HFF-Myc (cell line): ENCODE data around the gene PTGR3.

Experiments
- DNase-seq: peaks from one replicate; pipeline ENCODE4 v3.0.0-alpha.2; 2011; ENCODE audit warnings: low read depth; ENCODE audit errors: extremely low read depth
- H3K4me3 ChIP-seq: replicated peaks from 2 replicates; pipeline ENCODE4 v1.5.1; 2011; ENCODE audit warnings: low read depth, mild to moderate bottlenecking, control low read depth, low read length
- TF ChIP-seq, protein P1 (sequence below): IDR thresholded peaks from 2 replicates; pipeline ENCODE4 v1.5.1; 2012; ENCODE audit warnings: mild to moderate bottlenecking, low read depth, low read length, control low read depth; ENCODE audit errors: missing control alignments

Gene PTGR3

GRCh38 chr18:75203416-75204268 lies 5.3 kb downstream of the PTGR3 start:
- H3K4me3 ChIP-seq: peak overlapping the region; percentile 96
- no peak for DNase-seq
- TF ChIP-seq, protein P1, sequence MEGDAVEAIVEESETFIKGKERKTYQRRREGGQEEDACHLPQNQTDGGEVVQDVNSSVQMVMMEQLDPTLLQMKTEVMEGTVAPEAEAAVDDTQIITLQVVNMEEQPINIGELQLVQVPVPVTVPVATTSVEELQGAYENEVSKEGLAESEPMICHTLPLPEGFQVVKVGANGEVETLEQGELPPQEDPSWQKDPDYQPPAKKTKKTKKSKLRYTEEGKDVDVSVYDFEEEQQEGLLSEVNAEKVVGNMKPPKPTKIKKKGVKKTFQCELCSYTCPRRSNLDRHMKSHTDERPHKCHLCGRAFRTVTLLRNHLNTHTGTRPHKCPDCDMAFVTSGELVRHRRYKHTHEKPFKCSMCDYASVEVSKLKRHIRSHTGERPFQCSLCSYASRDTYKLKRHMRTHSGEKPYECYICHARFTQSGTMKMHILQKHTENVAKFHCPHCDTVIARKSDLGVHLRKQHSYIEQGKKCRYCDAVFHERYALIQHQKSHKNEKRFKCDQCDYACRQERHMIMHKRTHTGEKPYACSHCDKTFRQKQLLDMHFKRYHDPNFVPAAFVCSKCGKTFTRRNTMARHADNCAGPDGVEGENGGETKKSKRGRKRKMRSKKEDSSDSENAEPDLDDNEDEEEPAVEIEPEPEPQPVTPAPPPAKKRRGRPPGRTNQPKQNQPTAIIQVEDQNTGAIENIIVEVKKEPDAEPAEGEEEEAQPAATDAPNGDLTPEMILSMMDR: no peak

GRCh38 chr18:75202696-75203365 lies 6.1 kb downstream of the PTGR3 start:
- DNase-seq: no peak
- TF ChIP-seq, protein P1: no peak
- peak overlapping the region; percentile 96 for H3K4me3 ChIP-seq

- TF ChIP-seq, protein P1: no peak
- H3K4me3 ChIP-seq: peak overlapping the region; percentile 96
- no peak for DNase-seq
Observed at GRCh38 chr18:75201282-75202270, 7.4 kb downstream of the PTGR3 start.

DNA sequence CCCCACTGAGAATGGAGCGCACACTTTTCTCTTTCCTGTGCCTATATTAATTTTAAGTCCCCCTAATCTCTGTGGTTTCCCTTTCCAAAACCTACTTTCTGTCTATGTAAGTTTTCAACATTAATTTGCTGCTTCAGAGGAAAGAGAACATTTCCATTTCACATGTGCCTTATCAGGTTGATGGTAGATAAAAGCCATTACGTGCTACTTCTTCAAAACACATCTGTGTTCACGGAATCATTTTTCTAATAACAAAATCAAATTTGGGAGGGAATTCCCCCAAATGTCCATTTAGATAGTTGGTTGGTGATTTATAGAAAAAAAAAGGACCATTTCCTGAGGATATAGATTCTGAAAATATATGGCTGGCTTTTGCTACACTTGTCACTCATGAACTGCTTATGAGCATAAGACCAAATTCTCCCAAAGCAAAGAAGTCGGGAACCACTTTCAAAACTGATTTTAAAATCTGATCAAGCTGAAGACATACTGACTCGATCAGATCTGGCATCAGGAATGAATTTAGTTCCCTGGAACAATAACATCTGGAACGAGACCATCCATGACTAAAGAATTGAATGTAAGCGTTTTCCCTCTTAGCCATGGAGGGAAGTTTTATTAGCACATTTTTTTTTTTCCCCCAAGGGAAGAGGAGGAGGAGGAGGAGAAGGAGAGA lies 8.2 kb downstream of the PTGR3 start:
- peak overlapping the region; percentile 12; the same call in 1 of the 2 replicates for H3K4me3 ChIP-seq
- no peak for DNase-seq
- TF ChIP-seq, protein P1: no peak

GRCh38 chr18:75200071-75200470 lies 8.9 kb downstream of the PTGR3 start:
- no peak for DNase-seq
- H3K4me3 ChIP-seq: peak overlapping the region; percentile 12
- TF ChIP-seq, protein P1: no peak

- TF ChIP-seq, protein P1: no peak
- H3K4me3 ChIP-seq: peak overlapping the region; percentile 12
- DNase-seq: no peak
Observed at GRCh38 chr18:75199327-75199726, 9.6 kb downstream of the PTGR3 start.
